ENCODE data around the gene PCIF1. TPM values are rescaled to one million over a fixed set of nuclear protein-coding genes. Genes with fewer than 3 reads are reported as not detected.

Gene PCIF1
- total RNA-seq, 2 experiments from 2014 or later: 100 TPM

DNA sequence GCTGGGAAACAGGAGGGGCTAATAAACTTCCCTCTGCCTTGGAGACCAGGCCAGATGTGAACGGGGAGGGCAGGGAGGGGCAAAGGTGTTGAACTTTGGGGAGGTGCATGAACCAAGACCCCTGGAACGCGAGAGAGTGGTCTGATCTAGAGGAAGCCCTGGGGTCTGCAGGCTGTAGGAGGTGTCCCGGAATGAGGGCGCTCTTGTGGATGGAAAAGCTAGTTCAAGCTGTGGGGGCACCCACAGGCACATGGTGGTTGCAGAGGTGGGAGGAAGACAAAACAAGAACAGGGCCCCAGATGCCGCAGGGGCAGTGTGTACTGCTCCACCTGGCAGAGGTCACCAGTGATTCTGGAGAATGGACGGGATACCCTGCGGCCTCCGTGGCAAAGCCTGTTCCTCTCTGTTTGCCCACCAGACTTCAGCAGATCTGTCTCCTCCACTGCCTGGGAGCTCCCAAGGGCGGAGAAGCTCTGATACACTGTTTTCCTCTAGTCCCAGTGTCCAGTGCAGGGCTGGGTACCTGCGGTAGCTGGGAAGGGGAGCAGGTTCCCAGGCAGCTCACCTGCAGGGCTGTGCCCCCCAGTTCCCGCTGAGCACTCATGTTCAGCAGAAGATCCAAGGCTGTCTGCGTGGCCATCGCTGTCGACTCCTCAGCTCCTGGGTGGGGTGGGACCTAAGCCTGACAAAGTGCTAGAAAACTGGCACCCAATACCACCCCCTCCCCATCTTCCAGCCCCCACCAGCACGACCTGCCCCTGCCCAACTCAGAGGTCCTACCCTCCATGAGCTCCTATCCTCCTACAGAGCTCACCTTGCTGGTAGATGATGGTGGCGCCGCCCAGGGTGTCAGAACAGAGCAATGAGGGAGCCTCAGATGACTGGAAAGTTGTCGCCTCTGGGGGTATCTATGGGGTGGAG is 22.8 kb downstream of the PCIF1 start:
- Mint-ChIP-seq H3K27me3 (no peaks in the 10 kb centered on the region), H3K4me3 (no peak overlapping the region), H3K27ac (no peak overlapping the region), H3K4me1 (ENCODE audit: low read depth) (no peaks in the 10 kb centered on the region), H3K36me3 (ENCODE audit: low read depth) (peaks cover 80% of the 10 kb centered on the region), H3K9me3 (no peaks in the 10 kb centered on the region)
- TF ChIP-seq, protein P1, sequence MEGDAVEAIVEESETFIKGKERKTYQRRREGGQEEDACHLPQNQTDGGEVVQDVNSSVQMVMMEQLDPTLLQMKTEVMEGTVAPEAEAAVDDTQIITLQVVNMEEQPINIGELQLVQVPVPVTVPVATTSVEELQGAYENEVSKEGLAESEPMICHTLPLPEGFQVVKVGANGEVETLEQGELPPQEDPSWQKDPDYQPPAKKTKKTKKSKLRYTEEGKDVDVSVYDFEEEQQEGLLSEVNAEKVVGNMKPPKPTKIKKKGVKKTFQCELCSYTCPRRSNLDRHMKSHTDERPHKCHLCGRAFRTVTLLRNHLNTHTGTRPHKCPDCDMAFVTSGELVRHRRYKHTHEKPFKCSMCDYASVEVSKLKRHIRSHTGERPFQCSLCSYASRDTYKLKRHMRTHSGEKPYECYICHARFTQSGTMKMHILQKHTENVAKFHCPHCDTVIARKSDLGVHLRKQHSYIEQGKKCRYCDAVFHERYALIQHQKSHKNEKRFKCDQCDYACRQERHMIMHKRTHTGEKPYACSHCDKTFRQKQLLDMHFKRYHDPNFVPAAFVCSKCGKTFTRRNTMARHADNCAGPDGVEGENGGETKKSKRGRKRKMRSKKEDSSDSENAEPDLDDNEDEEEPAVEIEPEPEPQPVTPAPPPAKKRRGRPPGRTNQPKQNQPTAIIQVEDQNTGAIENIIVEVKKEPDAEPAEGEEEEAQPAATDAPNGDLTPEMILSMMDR (IDR thresholded peaks at IDR 0.05): no peak
- POLR2A ChIA-PET: interaction anchor here (0.6 to 1.3 kb wide), 5 partner anchors 8 to 139 kb away, joined by 3 to 7 read pairs (median 4); no protein-coding TSS in a partner anchor
- Histone ChIP-seq H3K4me3 (ENCODE audit: low read length) (no peak overlapping the region), H3K27me3 (ENCODE audit: control insufficient read depth in 1 of 2, insufficient read depth in 2 of 2, low read length in 2 of 2) (no peaks in the 10 kb centered on the region), H3K27ac (ENCODE audit: low read depth in 1 of 2, low read length in 2 of 2) (no peak overlapping the region), H3K9me3 (ENCODE audit: control insufficient read depth in 1 of 2, insufficient read depth in 1 of 2, low read length in 2 of 2) (no peaks in the 10 kb centered on the region), H3K4me1 (ENCODE audit: insufficient read depth, low read length) (peaks cover under 1% of the 10 kb centered on the region), H3K36me3 (ENCODE audit: insufficient read depth, low read length) (peaks cover 86% of the 10 kb centered on the region)
- intact Hi-C loops (cut with DNase I, micrococcal nuclease): no loop called here
- CTCF ChIA-PET: interaction anchor here (2.8 kb wide), 1 partner anchor 13 kb away, joined by 15 read pairs; no protein-coding TSS in a partner anchor
- ATAC-seq (ENCODE audit: poor library complexity) (no peak), DNase-seq (peak in 1 of 14 experiments; percentile 12)

DNA sequence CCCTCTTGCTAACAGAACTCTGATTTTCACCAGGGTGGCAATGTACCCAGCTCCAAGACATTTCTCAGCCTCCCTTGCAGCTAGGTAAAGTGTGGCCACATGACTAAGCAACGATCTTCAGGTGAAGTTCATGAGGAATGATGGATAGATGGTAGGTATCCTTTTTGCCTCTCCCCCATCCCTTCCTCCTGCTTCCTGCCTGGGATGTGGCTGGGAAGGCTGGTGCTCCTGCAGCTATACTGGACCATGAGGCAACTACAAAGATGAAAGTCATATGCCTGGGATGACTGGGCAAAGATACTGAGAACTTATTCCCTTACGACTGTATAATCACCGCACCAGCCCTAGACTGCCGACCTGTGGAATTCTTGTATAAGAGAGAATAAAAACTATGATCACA is 24.1 kb downstream of the PCIF1 start:
- CTCF ChIA-PET: interaction anchor here (2.8 kb wide), 1 partner anchor 11 kb away, joined by 15 read pairs; no protein-coding TSS in a partner anchor
- H3K9me3 ChIP-seq (ENCODE audit: control insufficient read depth in 1 of 2, insufficient read depth in 1 of 2, low read length in 2 of 2): no peaks in the 10 kb centered on the region
- no peaks in the 10 kb centered on the region for H3K27me3 Mint-ChIP-seq
- ATAC-seq (ENCODE audit: poor library complexity) (no peak), DNase-seq (no peak)
- peaks cover 85% of the 10 kb centered on the region for H3K36me3 ChIP-seq (ENCODE audit: insufficient read depth, low read length)
- H3K36me3 Mint-ChIP-seq (ENCODE audit: low read depth): peaks cover 88% of the 10 kb centered on the region
- H3K9me3 Mint-ChIP-seq: no peaks in the 10 kb centered on the region
- no peak overlapping the region for H3K4me3 Mint-ChIP-seq
- TF ChIP-seq, protein P1 (IDR thresholded peaks at IDR 0.05): no peak
- no peak overlapping the region for H3K27ac Mint-ChIP-seq
- peaks cover 6% of the 10 kb centered on the region for H3K4me1 ChIP-seq (ENCODE audit: insufficient read depth, low read length)
- no peaks in the 10 kb centered on the region for H3K27me3 ChIP-seq (ENCODE audit: control insufficient read depth in 1 of 2, insufficient read depth in 2 of 2, low read length in 2 of 2)
- H3K4me3 ChIP-seq (ENCODE audit: low read length): no peak overlapping the region
- no peak overlapping the region for H3K27ac ChIP-seq (ENCODE audit: low read depth in 1 of 2, low read length in 2 of 2)
- POLR2A ChIA-PET: interaction anchor here (1.0 to 2.2 kb wide), 3 partner anchors 9 to 107 kb away, joined by 3 to 12 read pairs (median 4); partner anchors contain the start of gene PCIF1
- peaks cover 4% of the 10 kb centered on the region for H3K4me1 Mint-ChIP-seq (ENCODE audit: low read depth)
- intact Hi-C loops (cut with DNase I, micrococcal nuclease): no loop called here

DNA sequence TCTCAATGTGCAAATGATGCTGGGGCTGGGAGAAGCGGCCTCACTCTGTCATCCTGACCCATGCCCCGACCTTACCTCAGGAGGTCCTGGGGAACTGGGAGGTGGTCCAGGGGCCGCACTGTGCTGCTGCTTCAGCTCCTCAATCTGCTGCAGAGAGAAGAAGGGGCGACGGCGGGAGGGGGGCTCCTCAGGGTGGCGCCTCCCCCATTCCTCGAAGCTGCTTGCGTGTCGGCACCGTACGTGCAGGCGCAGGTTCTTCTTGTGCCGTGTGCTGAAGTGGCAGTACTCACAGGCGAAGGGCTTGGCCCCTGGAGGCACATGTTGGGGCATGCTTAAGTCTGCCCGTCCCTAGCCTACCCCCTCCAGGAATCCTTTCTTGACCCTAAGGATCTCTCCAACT is 24.6 kb downstream of the PCIF1 start:
- H3K9me3 Mint-ChIP-seq: no peaks in the 10 kb centered on the region
- ATAC-seq (ENCODE audit: poor library complexity) (no peak), DNase-seq (peak in 1 of 14 experiments; percentile 18)
- POLR2A ChIA-PET: interaction anchor here (1.3 to 2.2 kb wide), 2 partner anchors 10 to 25 kb away, joined by 4 to 12 read pairs; partner anchors contain the start of gene PCIF1
- Histone ChIP-seq H3K4me1 (ENCODE audit: insufficient read depth, low read length) (peaks cover 11% of the 10 kb centered on the region), H3K4me3 (ENCODE audit: low read length) (no peak overlapping the region), H3K36me3 (ENCODE audit: insufficient read depth, low read length) (peaks cover 85% of the 10 kb centered on the region), H3K27me3 (ENCODE audit: control insufficient read depth in 1 of 2, insufficient read depth in 2 of 2, low read length in 2 of 2) (no peaks in the 10 kb centered on the region), H3K27ac (ENCODE audit: low read depth in 1 of 2, low read length in 2 of 2) (no peak overlapping the region), H3K9me3 (ENCODE audit: control insufficient read depth in 1 of 2, insufficient read depth in 1 of 2, low read length in 2 of 2) (no peaks in the 10 kb centered on the region)
- no peak overlapping the region for H3K27ac Mint-ChIP-seq
- TF ChIP-seq, protein P1 (IDR thresholded peaks at IDR 0.05): no peak
- peaks cover 4% of the 10 kb centered on the region for H3K4me1 Mint-ChIP-seq (ENCODE audit: low read depth)
- H3K27me3 Mint-ChIP-seq: no peaks in the 10 kb centered on the region
- intact Hi-C loops (cut with DNase I, micrococcal nuclease): no loop called here
- H3K36me3 Mint-ChIP-seq (ENCODE audit: low read depth): peaks cover 88% of the 10 kb centered on the region
- H3K4me3 Mint-ChIP-seq: no peak overlapping the region
- CTCF ChIA-PET: interaction anchor here (2.8 kb wide), 1 partner anchor 11 kb away, joined by 15 read pairs; no protein-coding TSS in a partner anchor

Data from CD4-positive, alpha-beta T cell (primary cell).